Measurements from ENCODE around the gene ZNF680.

ZNF680 gene

GRCh38 chr7:64599359-64599758 is 36.5 kb upstream of the ZNF680 start:
- H3K9me3 ChIP-seq (ENCODE audit: control insufficient read depth, low read length): no peaks in the 10 kb centered on the region
- TF ChIP-seq, protein P1, sequence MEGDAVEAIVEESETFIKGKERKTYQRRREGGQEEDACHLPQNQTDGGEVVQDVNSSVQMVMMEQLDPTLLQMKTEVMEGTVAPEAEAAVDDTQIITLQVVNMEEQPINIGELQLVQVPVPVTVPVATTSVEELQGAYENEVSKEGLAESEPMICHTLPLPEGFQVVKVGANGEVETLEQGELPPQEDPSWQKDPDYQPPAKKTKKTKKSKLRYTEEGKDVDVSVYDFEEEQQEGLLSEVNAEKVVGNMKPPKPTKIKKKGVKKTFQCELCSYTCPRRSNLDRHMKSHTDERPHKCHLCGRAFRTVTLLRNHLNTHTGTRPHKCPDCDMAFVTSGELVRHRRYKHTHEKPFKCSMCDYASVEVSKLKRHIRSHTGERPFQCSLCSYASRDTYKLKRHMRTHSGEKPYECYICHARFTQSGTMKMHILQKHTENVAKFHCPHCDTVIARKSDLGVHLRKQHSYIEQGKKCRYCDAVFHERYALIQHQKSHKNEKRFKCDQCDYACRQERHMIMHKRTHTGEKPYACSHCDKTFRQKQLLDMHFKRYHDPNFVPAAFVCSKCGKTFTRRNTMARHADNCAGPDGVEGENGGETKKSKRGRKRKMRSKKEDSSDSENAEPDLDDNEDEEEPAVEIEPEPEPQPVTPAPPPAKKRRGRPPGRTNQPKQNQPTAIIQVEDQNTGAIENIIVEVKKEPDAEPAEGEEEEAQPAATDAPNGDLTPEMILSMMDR (IDR thresholded peaks at IDR 0.05): no peak
- H3K27me3 ChIP-seq (ENCODE audit: control insufficient read depth, insufficient read depth, low read length): no peaks in the 10 kb centered on the region
- H3K4me3 ChIP-seq (ENCODE audit: low read depth, low read length): no peak overlapping the region
- no peak overlapping the region for H3K4me2 ChIP-seq (ENCODE audit: low read length)
- H3K4me1 ChIP-seq: no peaks in the 10 kb centered on the region
- no peaks in the 10 kb centered on the region for H3K79me2 ChIP-seq
- H3K36me3 ChIP-seq (ENCODE audit: control insufficient read depth, insufficient read depth, low read length): no peaks in the 10 kb centered on the region
- no peak overlapping the region for H3K27ac ChIP-seq
- no peak overlapping the region for H2AFZ ChIP-seq
- H3K9ac ChIP-seq: no peak overlapping the region

- H3K4me1 ChIP-seq: no peaks in the 10 kb centered on the region
These were observed 28.1 kb upstream of the ZNF680 start for GRCh38 chr7:64590971-64591370.

GRCh38 chr7:64581926-64582894 is 19.3 kb upstream of the ZNF680 start:
- TF ChIP-seq, protein P1 (IDR thresholded peaks at IDR 0.05): no peak
- Histone ChIP-seq H3K27me3 (ENCODE audit: control insufficient read depth, insufficient read depth, low read length) (no peaks in the 10 kb centered on the region), H3K79me2 (no peaks in the 10 kb centered on the region), H2AFZ (no peak overlapping the region), H3K9me3 (ENCODE audit: control insufficient read depth, low read length) (no peaks in the 10 kb centered on the region), H3K4me2 (ENCODE audit: low read length) (no peak overlapping the region), H3K27ac (no peak overlapping the region), H3K4me3 (ENCODE audit: low read depth, low read length) (no peak overlapping the region), H3K4me1 (no peaks in the 10 kb centered on the region), H3K36me3 (ENCODE audit: control insufficient read depth, insufficient read depth, low read length) (no peaks in the 10 kb centered on the region), H3K9ac (no peak overlapping the region)

More at GRCh38 chr7:64590971-64591370, 28.1 kb upstream of the ZNF680 start:
- no peaks in the 10 kb centered on the region for H3K79me2 ChIP-seq
- H3K9ac ChIP-seq: no peak overlapping the region
- no peak overlapping the region for H3K4me2 ChIP-seq (ENCODE audit: low read length)
- no peak overlapping the region for H3K27ac ChIP-seq
- no peaks in the 10 kb centered on the region for H3K9me3 ChIP-seq (ENCODE audit: control insufficient read depth, low read length)
- no peak overlapping the region for H3K4me3 ChIP-seq (ENCODE audit: low read depth, low read length)
- H2AFZ ChIP-seq: no peak overlapping the region
- H3K36me3 ChIP-seq (ENCODE audit: control insufficient read depth, insufficient read depth, low read length): no peaks in the 10 kb centered on the region
- TF ChIP-seq, protein P1 (IDR thresholded peaks at IDR 0.05): no peak
- H3K27me3 ChIP-seq (ENCODE audit: control insufficient read depth, insufficient read depth, low read length): no peaks in the 10 kb centered on the region

DNA sequence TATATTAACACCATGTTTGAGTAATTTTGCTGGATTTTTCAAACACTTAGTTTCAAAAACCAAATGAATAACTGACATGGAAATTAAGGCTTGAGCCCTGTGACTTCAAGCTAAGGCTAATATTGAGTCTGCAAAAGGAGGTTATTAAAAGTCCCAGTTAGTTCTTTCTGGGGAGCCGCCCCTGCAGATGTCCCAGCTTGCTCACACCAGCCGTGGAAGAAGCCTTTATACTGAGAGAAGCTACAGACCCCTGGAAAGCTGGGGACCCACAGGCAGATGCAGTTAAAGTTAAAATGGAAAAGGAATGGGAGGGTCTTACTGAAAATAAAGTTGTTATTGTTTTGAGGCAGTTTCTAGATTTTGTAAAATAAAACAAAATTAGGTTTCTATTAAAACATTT is 18.5 kb upstream of the ZNF680 start:
- Histone ChIP-seq H2AFZ (no peak overlapping the region), H3K36me3 (ENCODE audit: control insufficient read depth, insufficient read depth, low read length) (no peaks in the 10 kb centered on the region), H3K4me3 (ENCODE audit: low read depth, low read length) (no peak overlapping the region), H3K27me3 (ENCODE audit: control insufficient read depth, insufficient read depth, low read length) (no peaks in the 10 kb centered on the region), H3K4me1 (no peaks in the 10 kb centered on the region), H3K79me2 (no peaks in the 10 kb centered on the region), H3K4me2 (ENCODE audit: low read length) (no peak overlapping the region), H3K27ac (no peak overlapping the region), H3K9me3 (ENCODE audit: control insufficient read depth, low read length) (no peaks in the 10 kb centered on the region), H3K9ac (no peak overlapping the region)
- TF ChIP-seq, protein P1 (IDR thresholded peaks at IDR 0.05): no peak
